HEK293T (cell line): ENCODE measurements around the gene TMEM181.

Source experiments
- BHLHE40 ChIP-seq: fragments of 450-650 bp; IDR thresholded peaks from 2 replicates; pipeline ENCODE4 v1.6.1; 2016; ENCODE audit warnings: mild to moderate bottlenecking, moderate library complexity, borderline replicate concordance
- ELF4 ChIP-seq: fragments of 450-650 bp; IDR thresholded peaks from 2 replicates; pipeline ENCODE4 v1.6.1; 2017; ENCODE audit warnings: antibody characterized with exemption
- HDGF ChIP-seq: fragments of 450-650 bp; IDR thresholded peaks from 2 replicates; pipeline ENCODE4 v1.6.1; 2017; ENCODE audit warnings: antibody characterized with exemption, borderline replicate concordance

DNA sequence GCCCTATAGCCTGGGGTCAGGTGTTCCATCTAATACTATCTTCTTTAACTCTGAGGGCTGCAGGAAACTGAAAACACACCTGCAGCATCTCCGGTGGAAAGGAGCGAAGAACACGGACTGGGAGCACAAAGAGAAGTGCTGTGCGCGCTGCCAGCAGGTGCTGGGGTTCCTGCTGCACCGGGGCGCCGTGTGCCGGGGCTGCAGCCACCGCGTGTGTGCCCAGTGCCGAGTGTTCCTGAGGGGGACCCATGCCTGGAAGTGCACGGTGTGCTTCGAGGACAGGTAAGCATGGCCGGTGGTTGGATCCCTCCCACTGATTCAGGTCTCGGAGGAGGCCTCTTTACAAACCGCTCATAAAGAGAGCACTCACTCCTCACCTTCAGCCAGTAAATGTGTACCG lies 105.4 kb downstream of the TMEM181 start:
- no peak for TF ChIP-seq HDGF
- no peak for TF ChIP-seq BHLHE40
- no peak for TF ChIP-seq ELF4
